Activated gamma-delta T cell treated with Interleukin-2 at 50 U/mL for 16 hours (primary cell): ENCODE data around the gene TAC4.

ENCODE experiments used
- DNase-seq: peaks from one replicate; pipeline ENCODE4 v3.0.0-alpha.2; 2020

The TAC4 gene

GRCh38 chr17:49848019-49848473 lies at the start of gene TAC4:
TAC4 (minus strand) TSS chr17:49848069; CDS start chr17:49848017, 52 bp downstream.
- no peak for DNase-seq

GRCh38 chr17:49896860-49897259 lies 49.0 kb upstream of the TAC4 start:
- no peak for DNase-seq

DNA sequence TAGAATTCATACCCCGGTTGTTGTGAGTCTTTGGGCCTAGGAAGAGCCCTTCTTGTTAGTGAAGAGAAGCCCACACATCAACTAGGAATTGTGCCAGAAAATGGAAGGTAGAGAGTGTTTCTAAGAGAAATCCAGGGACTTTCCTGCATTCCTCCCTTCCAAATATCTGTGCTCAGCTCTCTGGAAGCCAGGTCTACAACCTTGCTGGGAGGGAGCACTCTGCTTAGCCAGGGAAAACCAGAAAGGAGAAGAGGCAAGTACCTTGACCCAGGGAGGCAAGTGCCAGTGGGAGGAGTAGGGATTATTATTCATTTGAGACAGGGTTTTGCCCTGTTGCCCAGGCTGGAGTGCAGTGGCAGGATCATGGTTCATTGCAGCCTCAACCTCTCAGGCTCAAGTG lies 48.4 kb upstream of the TAC4 start:
- DNase-seq, result no peak

GRCh38 chr17:49895812-49896211 lies 47.9 kb upstream of the TAC4 start:
- DNase-seq, result no peak

- DNase-seq, result no peak
Observed at GRCh38 chr17:49894761-49895160, 46.9 kb upstream of the TAC4 start.

- no peak for DNase-seq
Observed at GRCh38 chr17:49891694-49892389, 44.0 kb upstream of the TAC4 start.

- no peak for DNase-seq
Observed at GRCh38 chr17:49891271-49891670, 43.4 kb upstream of the TAC4 start.

- no peak for DNase-seq
Observed at GRCh38 chr17:49890852-49891251, 43.0 kb upstream of the TAC4 start.

DNA sequence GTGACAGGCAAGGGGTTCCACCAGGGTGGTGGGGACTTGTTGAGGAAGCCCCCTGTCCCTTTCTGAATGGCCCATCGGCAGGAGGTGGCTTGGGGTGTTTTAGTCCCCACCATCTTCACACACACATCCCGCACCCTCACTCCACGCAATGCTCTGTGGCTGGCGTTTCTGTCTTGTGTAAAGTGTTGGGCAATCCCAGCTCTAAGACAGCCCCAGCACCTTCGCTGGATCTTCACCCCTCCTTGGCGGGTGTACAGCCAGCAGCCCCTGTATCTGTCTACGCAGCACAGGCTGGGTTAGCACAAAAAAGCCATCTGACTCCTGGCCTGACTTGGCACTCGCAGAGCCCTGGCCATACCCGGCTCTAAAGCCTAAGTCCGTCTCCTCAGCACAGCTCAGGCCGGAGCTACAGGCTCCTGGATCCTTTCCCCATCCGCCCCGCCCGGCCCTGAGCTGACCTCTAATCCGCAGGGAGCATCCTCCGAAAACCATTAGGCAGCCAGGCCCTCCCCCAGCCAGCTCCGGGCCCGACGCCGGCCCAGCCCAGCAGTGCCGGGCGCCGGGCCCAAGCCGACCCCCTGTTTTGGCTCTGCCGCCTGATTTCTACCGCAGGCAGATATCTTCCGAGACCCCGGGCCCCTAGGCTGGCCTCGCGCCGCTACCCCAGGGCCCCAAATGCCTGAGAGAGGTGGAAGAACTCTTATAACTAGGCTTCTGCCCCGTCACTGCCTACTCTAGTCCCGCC lies 42.4 kb upstream of the TAC4 start:
- no peak for DNase-seq

DNA sequence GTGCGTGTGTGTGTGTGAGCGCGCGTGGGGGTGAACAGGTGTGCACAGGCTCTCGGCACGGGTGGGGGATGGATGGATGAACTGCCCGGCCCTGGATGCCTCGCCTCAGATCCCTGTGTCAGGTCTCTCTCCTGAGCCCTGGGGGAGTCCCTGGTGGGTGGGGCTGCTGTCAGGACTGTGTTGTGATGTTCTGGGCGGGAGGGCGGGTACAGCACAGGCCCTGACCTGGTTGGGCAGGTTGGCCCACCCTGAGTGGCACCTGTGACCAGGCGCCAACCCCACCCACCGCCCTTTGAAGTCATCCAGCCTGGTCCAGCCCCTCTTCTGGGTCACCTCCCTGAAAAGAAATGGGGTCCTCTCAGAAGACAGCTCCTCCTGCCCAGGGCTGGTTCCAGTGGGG lies 41.6 kb upstream of the TAC4 start:
- DNase-seq, result no peak

- DNase-seq, result no peak
Observed at GRCh38 chr17:49887744-49888360, 40.0 kb upstream of the TAC4 start.

GRCh38 chr17:49887086-49887743 lies 39.3 kb upstream of the TAC4 start:
- DNase-seq, result no peak

DNA sequence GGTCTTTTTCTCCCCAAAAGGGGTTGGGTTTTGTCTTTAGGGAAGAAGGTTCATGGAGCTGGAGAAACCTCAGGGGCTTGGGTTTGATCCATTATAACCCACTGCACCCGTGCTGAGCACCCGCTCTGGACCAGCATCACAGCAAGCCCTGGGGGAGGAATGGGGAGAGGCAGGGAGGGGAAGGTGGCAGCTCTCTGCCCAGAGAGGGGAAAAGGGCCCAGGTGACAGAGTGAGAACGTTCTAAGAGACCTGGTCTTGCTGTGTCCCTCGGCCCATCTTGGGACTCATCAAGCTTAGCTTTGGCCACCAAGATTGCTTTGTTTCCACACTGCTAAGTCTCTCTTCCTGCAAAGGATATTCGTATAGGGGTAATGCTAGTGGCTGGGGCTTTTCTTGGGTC lies 38.2 kb upstream of the TAC4 start:
- DNase-seq, result no peak

DNA sequence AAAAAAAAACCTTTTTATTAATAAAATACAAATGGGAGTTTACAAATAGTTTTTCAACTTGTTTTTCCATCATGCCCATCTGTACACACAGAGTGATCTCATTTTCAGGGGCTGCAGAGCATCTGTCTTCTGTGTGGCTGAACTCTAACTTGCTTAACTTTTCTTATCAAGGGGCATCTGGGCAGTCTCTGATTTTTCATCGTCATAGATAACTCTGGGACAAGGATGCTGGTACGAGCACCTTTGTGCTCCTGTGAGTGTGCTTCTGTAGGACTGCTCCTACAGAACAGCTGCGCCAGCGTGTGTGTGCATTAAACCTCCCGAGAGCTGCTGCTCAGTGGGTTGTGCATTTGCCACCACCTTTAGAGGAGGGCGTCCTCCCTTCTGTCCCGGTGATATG lies 34.6 kb upstream of the TAC4 start:
- DNase-seq, result no peak

DNA sequence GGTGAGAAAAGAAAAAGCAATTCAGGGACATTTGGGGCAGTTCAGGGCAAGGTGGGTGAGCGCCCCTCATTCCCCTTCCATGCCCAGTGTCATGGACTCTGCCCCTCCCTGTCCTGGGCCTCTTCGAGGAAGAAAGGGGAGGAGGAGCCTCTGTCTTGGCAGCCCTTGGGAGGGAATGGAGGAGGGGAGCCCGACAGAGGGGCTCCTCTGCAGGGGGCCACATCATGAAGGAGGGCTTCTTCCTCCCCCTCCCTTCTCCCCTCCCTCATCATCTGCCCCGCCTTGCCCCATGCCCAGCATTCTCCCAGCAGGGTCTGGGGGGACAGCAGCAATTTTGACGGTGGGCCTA lies 33.2 kb upstream of the TAC4 start:
- no peak for DNase-seq

- DNase-seq, result peak; percentile 65
Observed at GRCh38 chr17:49880291-49881053, 32.6 kb upstream of the TAC4 start.

DNA sequence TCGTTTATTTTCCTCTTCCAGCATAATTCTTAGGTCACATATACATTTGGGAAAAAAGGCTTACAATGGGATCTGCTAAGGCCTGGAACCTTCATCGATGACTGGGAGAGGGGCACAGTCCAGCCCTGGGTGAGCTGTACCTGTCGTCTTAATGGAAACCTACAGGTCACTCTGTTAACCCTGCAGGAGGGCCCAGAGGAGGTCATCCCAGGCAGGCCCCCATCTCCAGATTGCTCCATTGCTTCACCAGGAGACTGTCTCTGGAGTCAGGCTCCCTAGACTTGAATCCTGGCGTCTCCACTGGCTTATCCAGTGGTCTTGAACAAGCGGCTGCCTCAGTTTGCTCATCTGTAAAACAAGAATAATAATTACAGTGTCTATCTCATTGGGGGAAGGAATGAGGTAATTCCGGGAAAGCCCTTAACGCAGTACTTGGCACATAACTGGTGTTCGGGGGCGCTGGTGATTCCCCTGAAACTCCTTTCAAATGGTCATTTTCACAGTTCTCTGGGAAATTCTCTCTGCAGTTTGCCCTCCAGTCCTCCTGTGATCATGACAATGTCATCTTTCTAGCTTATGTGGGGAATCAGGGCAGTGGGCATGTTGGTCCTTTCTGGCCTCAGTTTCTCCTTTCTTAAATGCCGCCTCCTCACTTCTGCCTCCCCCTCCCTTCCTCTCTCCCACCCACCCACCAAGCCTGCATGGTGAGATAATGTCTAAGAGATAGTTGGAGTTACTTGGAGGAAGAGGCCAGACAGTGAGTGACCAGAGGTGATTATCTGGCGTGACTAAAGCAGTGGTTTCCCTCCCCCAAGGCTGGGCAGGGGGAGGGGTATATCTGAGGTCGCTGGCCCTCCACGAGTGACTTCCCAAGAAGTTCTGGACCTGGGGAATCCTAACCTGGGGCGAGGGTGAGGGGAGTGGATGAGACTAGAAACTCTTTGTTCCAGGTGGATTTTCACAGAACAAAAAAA lies 31.3 kb upstream of the TAC4 start:
- DNase-seq, result no peak

DNA sequence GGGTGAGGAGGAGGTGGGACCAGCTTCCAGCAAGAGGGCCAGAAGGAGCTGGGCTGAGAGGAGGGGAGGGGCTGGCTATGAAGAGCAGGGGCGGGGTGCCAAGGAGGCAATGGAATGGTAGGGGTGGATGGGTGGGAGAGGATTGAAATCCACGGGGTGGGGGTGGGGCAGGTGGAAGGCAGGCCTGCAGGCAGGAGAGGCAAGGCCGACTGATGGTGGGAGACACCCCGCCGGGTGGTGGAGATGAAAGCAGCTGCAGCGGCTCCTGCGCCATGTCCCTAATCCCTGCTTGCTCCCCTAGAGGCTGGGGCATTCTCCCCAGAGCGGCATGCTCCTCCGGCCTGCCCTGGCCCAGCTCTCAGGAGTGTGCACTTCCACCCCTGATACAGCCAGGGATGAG lies 27.8 kb upstream of the TAC4 start:
- no peak for DNase-seq

DNA sequence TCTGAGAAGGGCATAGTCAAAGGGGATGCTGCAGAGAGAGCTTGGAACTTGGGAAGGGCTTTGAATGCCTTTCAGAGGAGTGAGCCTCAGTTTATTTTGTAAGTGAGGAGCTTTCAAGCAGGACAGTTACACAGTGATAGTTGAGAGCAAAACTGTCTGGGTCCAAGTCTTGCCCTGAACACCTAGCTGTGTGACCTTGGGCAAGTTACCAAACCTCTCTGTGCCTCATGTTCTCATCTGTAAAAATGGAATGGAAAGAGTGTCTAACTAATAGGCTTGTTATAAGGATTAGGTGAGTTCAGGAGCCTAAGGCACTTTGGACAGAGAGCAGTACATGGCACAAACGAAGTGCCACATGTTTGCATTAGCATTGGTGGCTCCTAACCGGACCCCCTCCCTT lies 27.0 kb upstream of the TAC4 start:
- DNase-seq, result no peak

- no peak for DNase-seq
Observed at GRCh38 chr17:49873926-49874325, 26.1 kb upstream of the TAC4 start.

- no peak for DNase-seq
Observed at GRCh38 chr17:49873466-49873865, 25.6 kb upstream of the TAC4 start.
